Testis (tissue), 2 donors: Measurements from ENCODE around the gene MYO18A.

Experiments used
- CTCF ChIP-seq, 3 experiments: fragments of 450-650 bp in 2 of 3; fragments of 200-600 bp in 1 of 3; sonication (generic) in 1 of 3; IDR thresholded peaks; one replicate each; pipeline ENCODE4 v1.5.1; 2016 to 2019; ENCODE audit warnings: antibody characterized with exemption in 3 of 3, mild to moderate bottlenecking in 2 of 3, moderate library complexity in 1 of 3
- POLR2A ChIP-seq: fragments of 450-650 bp; IDR thresholded peaks from one replicate; pipeline ENCODE4 v1.6.1; 2017; ENCODE audit warnings: antibody characterized with exemption, mild to moderate bottlenecking, moderate library complexity

GRCh38 chr17:29172589-29172988 is 7.6 kb downstream of the MYO18A start:
- TF ChIP-seq CTCF (IDR thresholded peaks at IDR 0.05) (no peak), POLR2A (no peak)
